ENCODE measurements around the gene PPP1R10.
A peak's percentile ranks its signal among the peaks of the same experiment; 100 is the strongest.

The PPP1R10 gene

GRCh38 chr6:30614044-30614842 lies 2.8 kb downstream of the PPP1R10 start:
- Mint-ChIP-seq H3K4me3 (peak overlapping the region; percentile 93 to 96), H3K4me1 (peaks cover 40 to 77% of the 10 kb centered on the region in 2 donors)

DNA sequence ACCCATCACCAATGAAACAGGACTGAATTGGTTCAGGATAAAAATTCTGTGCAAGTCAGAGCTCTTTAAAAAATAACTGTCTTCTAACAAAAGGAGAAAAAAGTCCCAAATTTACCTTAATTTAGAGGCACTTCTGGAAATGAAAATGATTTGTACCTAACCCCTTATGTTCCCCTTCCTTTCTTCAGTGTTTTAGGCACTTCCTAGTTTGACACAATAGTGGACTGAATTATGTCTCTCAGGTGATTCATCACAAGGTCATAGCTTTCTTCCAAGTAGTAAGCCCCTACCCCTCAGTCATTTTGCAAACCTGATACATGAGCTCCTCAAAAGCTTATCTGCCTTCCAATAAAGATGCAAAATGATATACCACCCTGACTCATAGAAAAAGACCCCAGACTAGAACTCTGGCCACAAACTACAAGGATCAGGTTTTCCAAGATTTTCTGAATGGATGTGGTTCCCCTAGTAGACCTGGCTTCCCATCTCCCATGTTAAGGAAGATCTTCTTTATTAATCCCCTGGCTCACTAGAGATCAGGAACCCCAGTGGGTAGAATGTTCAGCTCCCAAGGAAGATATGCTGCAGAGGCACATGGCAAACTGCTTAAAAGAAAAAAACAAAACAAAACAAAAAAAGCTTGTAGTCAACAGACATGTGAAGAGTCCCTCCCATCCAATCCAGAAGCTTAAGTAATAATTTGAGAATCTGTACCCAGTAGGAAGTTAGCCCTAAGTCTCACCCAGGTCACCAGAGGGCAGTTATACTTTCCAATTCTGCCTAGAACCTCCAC lies 3.6 kb downstream of the PPP1R10 start:
- Mint-ChIP-seq H3K9me3 (peaks cover 0 to 1% of the 10 kb centered on the region in 2 donors), H3K27me3 (peaks cover 0 to 4% of the 10 kb centered on the region in 2 donors), H3K4me3 (peak overlapping the region; percentile 93 to 96), H3K27ac (peak overlapping the region; percentile 89), H3K4me1 (peaks cover 39 to 76% of the 10 kb centered on the region in 2 donors), H3K36me3 (peaks cover 58 to 70% of the 10 kb centered on the region in 2 donors)
- DNase-seq (no peak), ATAC-seq (replicated peaks) (no peak)

More at GRCh38 chr6:30614044-30614842, 2.8 kb downstream of the PPP1R10 start:
- H3K9me3 Mint-ChIP-seq, result peaks cover 0 to 1% of the 10 kb centered on the region in 2 donors
- peak overlapping the region; percentile 89 for H3K27ac Mint-ChIP-seq
- peaks cover 53 to 70% of the 10 kb centered on the region in 2 donors for H3K36me3 Mint-ChIP-seq
- H3K27me3 Mint-ChIP-seq, result peaks cover 0 to 4% of the 10 kb centered on the region in 2 donors
- DNase-seq (no peak), ATAC-seq (replicated peaks) (no peak)

GRCh38 chr6:30612687-30613248 lies 4.3 kb downstream of the PPP1R10 start:
- Mint-ChIP-seq H3K36me3 (peaks cover 59 to 72% of the 10 kb centered on the region in 2 donors), H3K4me3 (no peak overlapping the region), H3K27me3 (peaks cover 0 to 4% of the 10 kb centered on the region in 2 donors), H3K27ac (peak overlapping the region; percentile 47), H3K9me3 (peaks cover 0 to 1% of the 10 kb centered on the region in 2 donors), H3K4me1 (peaks cover 39 to 75% of the 10 kb centered on the region in 2 donors)
- ATAC-seq (replicated peaks) (no peak), DNase-seq (no peak)

- Mint-ChIP-seq H3K36me3 (peaks cover 61 to 72% of the 10 kb centered on the region in 2 donors), H3K9me3 (peaks cover 0 to 1% of the 10 kb centered on the region in 2 donors), H3K4me3 (no peak overlapping the region), H3K4me1 (peaks cover 43 to 78% of the 10 kb centered on the region in 2 donors), H3K27me3 (peaks cover 0 to 4% of the 10 kb centered on the region in 2 donors), H3K27ac (peak overlapping the region; percentile 37)
- no peak for ATAC-seq (replicated peaks)
- no peak for DNase-seq
Observed at GRCh38 chr6:30612213-30612612, 4.8 kb downstream of the PPP1R10 start.

GRCh38 chr6:30611856-30612194 lies 5.2 kb downstream of the PPP1R10 start:
- H3K9me3 Mint-ChIP-seq, result no peaks in the 10 kb centered on the region
- no peak overlapping the region for H3K4me3 Mint-ChIP-seq
- peaks cover 39 to 74% of the 10 kb centered on the region in 2 donors for H3K4me1 Mint-ChIP-seq
- no peak for DNase-seq
- no peak for ATAC-seq (replicated peaks)
- no peaks in the 10 kb centered on the region for H3K27me3 Mint-ChIP-seq
- H3K36me3 Mint-ChIP-seq, result peaks cover 57 to 68% of the 10 kb centered on the region in 2 donors
- H3K27ac Mint-ChIP-seq, result peak overlapping the region; percentile 37

DNA sequence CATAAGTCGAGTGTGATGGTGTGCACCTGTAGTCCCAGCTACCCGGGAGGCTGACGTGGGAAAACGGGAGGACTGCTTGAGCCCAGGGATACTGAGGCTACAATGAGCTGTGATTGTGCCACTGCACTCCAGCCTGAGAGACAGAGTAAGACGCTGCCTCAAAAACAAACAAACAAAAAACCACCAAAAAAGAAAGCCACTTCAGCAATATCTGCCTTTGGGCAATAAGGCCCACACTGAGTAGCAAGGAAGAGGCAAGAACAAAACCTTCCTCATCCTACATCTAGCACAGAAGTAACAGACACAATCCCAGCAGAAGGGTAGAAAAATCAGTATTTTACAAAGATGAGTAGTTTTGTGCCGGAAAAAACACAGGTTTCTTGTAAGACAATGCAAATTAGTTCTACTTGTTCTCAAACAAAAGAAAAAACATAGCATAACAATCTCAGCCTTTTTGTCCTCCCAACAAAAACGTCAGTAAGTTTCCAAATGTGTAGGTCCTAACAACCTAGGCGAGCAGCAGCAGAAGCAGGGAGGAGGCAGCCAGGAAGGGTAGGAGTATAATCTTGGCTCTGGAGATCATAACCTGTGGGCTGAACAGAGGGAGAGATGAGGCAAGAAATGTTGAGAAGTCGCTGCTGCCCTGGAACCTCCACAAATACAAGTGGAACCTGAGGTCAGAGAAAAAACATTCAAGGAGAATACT lies 5.7 kb downstream of the PPP1R10 start:
- peaks cover 57 to 68% of the 10 kb centered on the region in 2 donors for H3K36me3 Mint-ChIP-seq
- DNase-seq (no peak), ATAC-seq (replicated peaks) (no peak)
- H3K9me3 Mint-ChIP-seq, result no peaks in the 10 kb centered on the region
- peak overlapping the region; percentile 67 for H3K27ac Mint-ChIP-seq
- peak overlapping the region in 1 of 2 donors; percentile 12 for H3K4me3 Mint-ChIP-seq
- no peaks in the 10 kb centered on the region for H3K27me3 Mint-ChIP-seq
- H3K4me1 Mint-ChIP-seq, result peaks cover 39 to 73% of the 10 kb centered on the region in 2 donors

DNA sequence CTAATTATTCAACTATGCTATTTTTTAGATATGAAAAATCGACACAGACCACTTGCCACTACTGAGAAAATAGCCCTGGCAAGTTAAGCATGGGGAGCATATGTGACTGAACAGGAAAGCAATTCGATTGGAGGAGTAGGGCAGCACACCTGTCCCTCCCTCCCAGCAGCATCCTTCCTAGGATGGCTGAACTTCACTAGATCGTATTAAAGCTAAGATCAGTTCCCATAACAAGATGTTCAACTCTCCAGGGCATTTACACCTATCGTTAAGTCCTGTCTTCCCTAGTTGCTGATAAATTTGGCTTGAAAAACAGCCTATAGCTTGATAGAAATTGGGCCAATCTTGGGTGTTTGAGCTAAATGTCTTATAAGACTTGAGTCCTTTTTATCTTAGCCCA lies 7.0 kb downstream of the PPP1R10 start:
- H3K4me1 Mint-ChIP-seq, result peaks cover 33 to 67% of the 10 kb centered on the region in 2 donors
- H3K9me3 Mint-ChIP-seq, result no peaks in the 10 kb centered on the region
- ATAC-seq (replicated peaks), result no peak
- H3K4me3 Mint-ChIP-seq, result no peak overlapping the region
- no peaks in the 10 kb centered on the region for H3K27me3 Mint-ChIP-seq
- no peak overlapping the region for H3K27ac Mint-ChIP-seq
- DNase-seq, result no peak
- peaks cover 55 to 65% of the 10 kb centered on the region in 2 donors for H3K36me3 Mint-ChIP-seq

DNA sequence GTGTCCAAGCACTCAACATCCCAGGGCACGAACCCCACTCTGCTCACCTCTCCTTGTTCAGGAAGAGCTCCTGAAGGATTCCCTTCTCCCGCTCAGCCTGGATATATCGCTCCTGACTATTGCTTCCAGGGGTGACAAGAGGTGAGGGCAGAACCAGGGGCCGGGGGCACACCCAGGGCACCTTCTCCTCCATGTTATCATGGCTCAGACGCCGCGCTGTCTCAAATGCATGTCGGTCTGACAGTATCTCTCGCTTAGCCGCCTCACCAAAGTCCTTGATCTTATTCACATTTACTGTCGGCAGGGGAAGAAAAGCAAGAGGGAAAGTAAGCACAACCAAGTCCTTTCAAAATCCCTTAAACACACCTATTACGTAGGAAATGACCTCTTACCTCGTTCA lies 13.1 kb downstream of the PPP1R10 start:
- H3K27me3 Mint-ChIP-seq, result no peaks in the 10 kb centered on the region
- no peaks in the 10 kb centered on the region for H3K9me3 Mint-ChIP-seq
- H3K27ac Mint-ChIP-seq, result peak overlapping the region; percentile 87
- H3K36me3 Mint-ChIP-seq, result peaks cover 62 to 79% of the 10 kb centered on the region in 2 donors
- peaks cover 16 to 36% of the 10 kb centered on the region in 2 donors for H3K4me1 Mint-ChIP-seq
- DNase-seq, result no peak
- no peak overlapping the region for H3K4me3 Mint-ChIP-seq
- no peak for ATAC-seq (replicated peaks)

DNA sequence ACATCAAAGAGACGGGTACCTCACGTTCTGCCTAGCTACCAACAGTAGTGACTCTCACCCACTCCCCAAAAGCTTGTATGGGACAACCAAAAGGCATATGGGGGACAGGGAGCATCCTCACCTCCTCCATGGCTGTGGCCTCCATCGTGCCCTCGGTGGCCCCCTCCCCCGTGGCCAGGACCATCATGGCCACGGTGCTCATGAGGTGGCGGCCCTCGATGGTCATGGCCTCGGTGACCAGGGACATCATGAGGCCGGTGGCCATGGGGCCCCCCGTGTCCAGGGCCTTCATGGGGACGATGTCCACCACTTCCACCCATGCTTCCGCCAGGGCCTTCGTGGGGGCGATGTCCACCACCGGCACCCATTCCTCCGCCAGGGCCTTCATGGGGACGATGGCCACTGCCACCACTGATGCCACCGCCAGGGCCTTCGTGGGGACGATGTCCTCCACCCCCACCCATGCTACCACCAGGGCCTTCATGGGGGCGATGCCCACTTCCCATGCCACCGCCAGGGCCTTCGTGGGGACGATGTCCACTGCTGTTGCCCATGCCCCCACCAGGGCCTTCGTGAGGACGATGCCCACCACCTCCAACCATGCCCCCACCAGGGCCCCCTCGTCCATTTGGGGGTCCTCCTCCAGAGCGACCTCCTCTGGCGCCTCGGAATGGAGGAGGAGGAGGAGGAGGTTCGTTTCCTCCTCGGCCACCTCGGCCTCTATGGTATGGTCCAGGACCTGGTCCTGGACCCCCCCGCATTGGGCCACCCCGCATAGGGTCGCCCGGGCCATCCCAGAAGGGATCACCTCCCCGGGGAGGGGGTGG lies 15.0 kb downstream of the PPP1R10 start:
- Mint-ChIP-seq H3K36me3 (peaks cover 54 to 72% of the 10 kb centered on the region in 2 donors), H3K27ac (peak overlapping the region; percentile 69)

GRCh38 chr6:30601436-30601814 lies 15.6 kb downstream of the PPP1R10 start:
- Mint-ChIP-seq H3K27ac (peak overlapping the region; percentile 69), H3K27me3 (no peaks in the 10 kb centered on the region), H3K36me3 (peaks cover 51 to 69% of the 10 kb centered on the region in 2 donors), H3K9me3 (no peaks in the 10 kb centered on the region), H3K4me3 (no peak overlapping the region), H3K4me1 (peaks cover 19 to 41% of the 10 kb centered on the region in 2 donors)
- DNase-seq, result no peak
- ATAC-seq (replicated peaks), result no peak

More for the DNA sequence above, 15.0 kb downstream of the PPP1R10 start:
- Mint-ChIP-seq H3K9me3 (no peaks in the 10 kb centered on the region), H3K27me3 (no peaks in the 10 kb centered on the region), H3K4me1 (peaks cover 19 to 39% of the 10 kb centered on the region in 2 donors), H3K4me3 (peak overlapping the region in 1 of 2 donors; percentile 52)
- DNase-seq (no peak), ATAC-seq (replicated peaks) (no peak)

GRCh38 chr6:30600451-30600961 lies 16.5 kb downstream of the PPP1R10 start:
- Mint-ChIP-seq H3K36me3 (peaks cover 44 to 64% of the 10 kb centered on the region in 2 donors), H3K4me1 (peaks cover 19 to 36% of the 10 kb centered on the region in 2 donors), H3K27me3 (no peaks in the 10 kb centered on the region), H3K27ac (peak overlapping the region; percentile 51), H3K9me3 (no peaks in the 10 kb centered on the region), H3K4me3 (peak overlapping the region in 1 of 2 donors; percentile 13)
- DNase-seq, result no peak
- ATAC-seq (replicated peaks), result no peak

DNA sequence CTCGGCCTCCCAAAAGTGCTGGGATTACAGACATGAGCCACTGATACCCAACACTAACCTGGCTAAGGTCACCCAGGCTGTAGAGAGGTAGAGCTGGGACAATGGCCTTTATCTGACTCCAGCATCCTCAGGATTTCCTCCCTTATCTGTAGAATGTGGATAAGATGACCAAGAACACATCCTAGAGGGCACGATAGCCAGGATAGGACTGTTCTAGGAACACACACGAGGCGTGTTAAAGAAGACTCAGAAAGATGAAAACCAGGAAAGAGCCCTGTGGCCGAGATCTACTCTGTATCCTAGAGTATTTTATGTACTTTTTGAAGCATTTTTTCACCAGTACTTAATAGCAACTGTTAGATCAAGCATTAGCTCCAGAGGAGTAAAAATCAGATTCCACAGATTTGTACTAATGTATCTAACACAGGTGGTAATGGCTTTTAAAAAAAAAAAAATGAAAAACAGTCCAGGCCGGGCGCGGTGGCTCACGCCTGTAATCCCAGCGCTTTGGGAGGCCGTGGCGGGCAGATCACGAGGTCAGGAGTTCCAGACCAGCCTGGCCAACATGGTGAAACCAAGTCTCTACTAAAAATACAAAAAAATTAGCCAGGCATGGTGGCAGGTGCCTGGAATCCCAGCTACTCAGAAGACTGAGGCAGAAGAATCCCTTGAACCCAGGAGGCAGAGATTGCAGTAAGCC lies 17.3 kb downstream of the PPP1R10 start:
- Mint-ChIP-seq H3K9me3 (no peaks in the 10 kb centered on the region), H3K4me3 (no peak overlapping the region), H3K27me3 (no peaks in the 10 kb centered on the region), H3K27ac (peak overlapping the region; percentile 87), H3K4me1 (peaks cover 19 to 36% of the 10 kb centered on the region in 2 donors), H3K36me3 (peaks cover 36 to 61% of the 10 kb centered on the region in 2 donors)
- ATAC-seq (replicated peaks) (no peak), DNase-seq (no peak)
